ENCODE measurements around the gene NKIRAS1.

Gene NKIRAS1

GRCh38 chr3:23916886-23917678, at the start of gene NKIRAS1, which contains the start of gene RPL15:
NKIRAS1 (minus strand) TSS chr3:23916990; CDS start chr3:23910904, 6,086 bp downstream.
RPL15 (plus strand) TSS chr3:23917132; CDS start chr3:23917860, 728 bp downstream.
- Histone ChIP-seq H3K36me3 (peaks cover 41 to 45% (median 44%) of the 10 kb centered on the region in 11 experiments), H3K4me1 (peaks cover 28 to 56% (median 50%) of the 10 kb centered on the region in 10 experiments), H4K20me1 (peaks cover 38 to 61% (median 54%) of the 10 kb centered on the region in 11 experiments), H3K27ac (peak within 1 kb of the TSS; percentile 90 to 100 (median 97)), H3K27me3 (peaks cover 0 to 23% (median 20%) of the 10 kb centered on the region in 11 experiments; a peak in 17 of 22 replicates), H3K9ac (peak within 1 kb of the TSS; percentile 90 to 99 (median 97)), H3K9me3 (replicated peaks in 1 of 11) (no peaks in the 10 kb centered on the region), H3K4me2 (peak within 1 kb of the TSS; percentile 88 to 98 (median 94)), H3K4me3 (peak within 1 kb of the TSS; percentile 76 to 95 (median 84))
- TF ChIP-seq Cebpa-rat (IDR thresholded peaks at IDR 0.05), result no peak

DNA sequence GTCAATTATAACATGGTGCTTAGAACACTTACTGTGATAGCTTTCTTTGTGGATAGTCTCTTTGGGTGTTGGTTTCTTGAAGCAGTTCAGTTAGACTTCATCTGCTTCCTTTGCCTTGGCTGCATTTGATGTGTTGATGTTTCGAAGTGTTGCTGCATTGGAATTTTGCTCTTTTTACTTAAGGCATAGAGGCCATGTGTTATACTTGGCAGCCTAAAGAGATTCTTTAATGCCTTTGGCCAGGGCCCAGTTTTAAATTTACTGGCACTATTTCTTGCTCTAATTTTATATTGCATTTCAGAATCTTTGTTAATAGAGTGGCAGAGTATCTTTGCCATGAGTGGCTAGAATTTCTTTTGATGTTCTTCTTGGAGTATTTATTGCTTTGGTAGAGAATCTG, 49.5 kb upstream of the NKIRAS1 start:
- H3K4me2 ChIP-seq, result no peak overlapping the region
- peaks cover 0 to 16% (median 0%) of the 10 kb centered on the region in 11 experiments; a peak in 2 of 22 replicates for H4K20me1 ChIP-seq
- H3K27me3 ChIP-seq, result no peaks in the 10 kb centered on the region
- no peak overlapping the region for H3K4me3 ChIP-seq
- peaks cover 6 to 78% (median 63%) of the 10 kb centered on the region in 11 experiments; a peak in 19 of 22 replicates for H3K36me3 ChIP-seq
- no peak overlapping the region for H3K27ac ChIP-seq
- no peak overlapping the region for H3K9ac ChIP-seq
- H3K4me1 ChIP-seq, result no peaks in the 10 kb centered on the region
- no peaks in the 10 kb centered on the region for H3K9me3 ChIP-seq (replicated peaks in 1 of 11)
- no peak for TF ChIP-seq Cebpa-rat (IDR thresholded peaks at IDR 0.05)

DNA sequence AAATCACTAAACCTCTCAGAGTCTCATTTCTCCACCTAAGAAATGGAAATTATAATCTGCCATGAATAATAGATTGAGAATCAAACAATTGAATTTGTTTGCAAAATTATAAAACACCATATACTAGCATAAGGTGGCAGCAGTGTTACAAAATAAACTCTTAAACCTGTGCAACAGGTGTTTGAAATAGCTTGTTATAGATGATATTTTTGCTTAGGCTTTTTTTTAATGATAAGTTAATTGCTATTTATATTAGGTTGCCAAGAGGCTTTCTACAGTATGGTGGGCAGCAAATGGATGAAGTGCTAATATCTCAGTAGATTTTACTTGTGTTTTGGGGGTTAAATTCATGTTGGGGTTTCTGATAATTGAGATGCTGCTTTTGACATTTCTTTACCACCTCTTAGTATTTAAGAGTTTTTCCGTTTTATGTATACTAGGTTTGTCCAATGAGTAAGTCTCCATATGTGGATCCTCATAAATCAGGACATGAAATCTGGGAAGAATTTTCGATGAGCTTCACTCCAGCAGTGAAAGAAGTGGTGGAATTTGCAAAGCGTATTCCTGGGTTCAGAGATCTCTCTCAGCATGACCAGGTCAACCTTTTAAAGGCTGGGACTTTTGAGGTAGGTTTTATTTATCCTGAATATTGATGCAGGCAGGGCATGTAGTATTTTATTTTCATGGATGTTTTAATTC, 47.9 kb upstream of the NKIRAS1 start:
- H3K4me2 ChIP-seq, result no peak overlapping the region
- H3K9ac ChIP-seq, result no peak overlapping the region
- H3K4me1 ChIP-seq, result no peaks in the 10 kb centered on the region
- peaks cover 8 to 87% (median 65%) of the 10 kb centered on the region in 11 experiments; a peak in 19 of 22 replicates for H3K36me3 ChIP-seq
- H3K27me3 ChIP-seq, result no peaks in the 10 kb centered on the region
- TF ChIP-seq Cebpa-rat (IDR thresholded peaks at IDR 0.05), result no peak
- H4K20me1 ChIP-seq, result peaks cover 0 to 20% (median 0%) of the 10 kb centered on the region in 11 experiments; a peak in 2 of 22 replicates
- H3K9me3 ChIP-seq (replicated peaks in 1 of 11), result no peaks in the 10 kb centered on the region
- no peak overlapping the region for H3K27ac ChIP-seq
- no peak overlapping the region for H3K4me3 ChIP-seq

GRCh38 chr3:23961913-23962312, 45.1 kb upstream of the NKIRAS1 start:
- no peak overlapping the region for H3K9ac ChIP-seq
- H3K27ac ChIP-seq, result no peak overlapping the region
- no peaks in the 10 kb centered on the region for H3K9me3 ChIP-seq (replicated peaks in 1 of 11)
- no peaks in the 10 kb centered on the region for H3K27me3 ChIP-seq
- no peaks in the 10 kb centered on the region for H3K4me1 ChIP-seq
- no peak overlapping the region for H3K4me3 ChIP-seq
- no peak overlapping the region for H3K4me2 ChIP-seq
- TF ChIP-seq Cebpa-rat (IDR thresholded peaks at IDR 0.05), result no peak
- H4K20me1 ChIP-seq, result peaks cover 0 to 39% (median 0%) of the 10 kb centered on the region in 11 experiments; a peak in 4 of 22 replicates
- H3K36me3 ChIP-seq, result peaks cover 8 to 72% (median 46%) of the 10 kb centered on the region in 11 experiments; a peak in 18 of 22 replicates

DNA sequence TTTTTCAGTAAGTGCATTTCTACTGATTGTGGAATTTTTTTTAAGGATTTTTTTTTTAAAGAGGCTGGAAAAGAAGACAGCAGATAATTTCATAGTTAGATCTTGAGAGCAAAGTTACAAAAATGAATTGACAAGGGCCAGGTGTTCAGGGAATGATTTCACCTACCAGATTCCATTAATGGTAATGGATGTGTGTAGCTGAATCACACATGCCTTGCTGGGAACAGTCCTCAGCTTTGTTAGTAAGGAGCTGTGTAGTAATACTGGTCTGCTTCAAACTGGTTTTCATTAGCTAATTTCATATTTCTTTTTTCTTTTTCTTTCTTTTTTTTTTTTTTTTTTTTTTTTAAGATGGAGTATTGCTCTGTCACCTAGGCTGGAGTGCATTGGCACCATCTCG, 44.3 kb upstream of the NKIRAS1 start:
- no peak for TF ChIP-seq Cebpa-rat (IDR thresholded peaks at IDR 0.05)
- Histone ChIP-seq H3K36me3 (peaks cover 8 to 64% (median 39%) of the 10 kb centered on the region in 11 experiments; a peak in 18 of 22 replicates), H3K9ac (no peak overlapping the region), H4K20me1 (peaks cover 0 to 44% (median 0%) of the 10 kb centered on the region in 11 experiments; a peak in 5 of 22 replicates), H3K9me3 (replicated peaks in 1 of 11) (no peaks in the 10 kb centered on the region), H3K27ac (no peak overlapping the region), H3K4me3 (no peak overlapping the region), H3K4me1 (no peaks in the 10 kb centered on the region), H3K4me2 (no peak overlapping the region), H3K27me3 (no peaks in the 10 kb centered on the region)

GRCh38 chr3:23960649-23961048, 43.9 kb upstream of the NKIRAS1 start:
- no peak overlapping the region for H3K27ac ChIP-seq
- no peak overlapping the region for H3K9ac ChIP-seq
- H3K4me1 ChIP-seq, result no peaks in the 10 kb centered on the region
- TF ChIP-seq Cebpa-rat (IDR thresholded peaks at IDR 0.05), result no peak
- H3K4me2 ChIP-seq, result no peak overlapping the region
- no peak overlapping the region for H3K4me3 ChIP-seq
- no peaks in the 10 kb centered on the region for H3K9me3 ChIP-seq (replicated peaks in 1 of 11)
- H3K27me3 ChIP-seq, result no peaks in the 10 kb centered on the region
- H4K20me1 ChIP-seq, result peaks cover 0 to 44% (median 0%) of the 10 kb centered on the region in 11 experiments; a peak in 5 of 22 replicates
- H3K36me3 ChIP-seq, result peaks cover 8 to 60% (median 35%) of the 10 kb centered on the region in 11 experiments; a peak in 18 of 22 replicates

- no peak overlapping the region for H3K9ac ChIP-seq
- H3K4me1 ChIP-seq, result no peaks in the 10 kb centered on the region
- no peak for TF ChIP-seq Cebpa-rat (IDR thresholded peaks at IDR 0.05)
- H3K4me2 ChIP-seq, result no peak overlapping the region
- H3K4me3 ChIP-seq, result no peak overlapping the region
- no peaks in the 10 kb centered on the region for H3K9me3 ChIP-seq (replicated peaks in 1 of 11)
- peaks cover 8 to 55% (median 27%) of the 10 kb centered on the region in 11 experiments; a peak in 18 of 22 replicates for H3K36me3 ChIP-seq
- H3K27me3 ChIP-seq, result peaks cover 0 to 8% (median 3%) of the 10 kb centered on the region in 11 experiments; a peak in 7 of 22 replicates
- H3K27ac ChIP-seq, result no peak overlapping the region
- peaks cover 0 to 55% (median 9%) of the 10 kb centered on the region in 11 experiments; a peak in 13 of 22 replicates for H4K20me1 ChIP-seq
These were observed 42.5 kb upstream of the NKIRAS1 start for GRCh38 chr3:23959135-23959900.

DNA sequence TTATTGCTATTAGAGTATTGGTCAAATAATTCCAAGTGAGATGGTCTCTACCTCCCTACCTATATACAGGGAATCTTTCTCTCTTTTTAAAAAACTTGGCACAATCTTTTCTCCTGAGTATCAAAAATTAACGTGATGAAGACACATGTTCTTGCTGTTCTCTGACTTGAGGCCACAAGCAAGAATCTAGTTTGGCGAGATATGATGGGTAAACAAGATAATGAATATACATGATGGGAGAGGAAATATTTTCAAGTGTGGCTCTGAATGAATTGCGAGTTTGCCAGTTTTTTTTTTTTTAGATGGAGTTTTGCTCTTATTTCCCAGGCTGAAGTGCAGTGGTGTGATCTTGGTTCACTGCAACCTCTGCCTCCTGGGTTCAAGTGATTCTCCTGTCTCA, 39.9 kb upstream of the NKIRAS1 start:
- H3K27me3 ChIP-seq, result peaks cover 0 to 22% (median 15%) of the 10 kb centered on the region in 11 experiments; a peak in 16 of 22 replicates
- H3K9ac ChIP-seq, result no peak overlapping the region
- H3K9me3 ChIP-seq (replicated peaks in 1 of 11), result no peaks in the 10 kb centered on the region
- peaks cover 3 to 30% (median 8%) of the 10 kb centered on the region in 11 experiments; a peak in 14 of 22 replicates for H3K36me3 ChIP-seq
- peaks cover 7 to 25% (median 21%) of the 10 kb centered on the region in 10 experiments; a peak in 19 of 20 replicates for H3K4me1 ChIP-seq
- H3K4me3 ChIP-seq, result no peak overlapping the region
- no peak overlapping the region for H3K27ac ChIP-seq
- no peak overlapping the region for H3K4me2 ChIP-seq
- no peak for TF ChIP-seq Cebpa-rat (IDR thresholded peaks at IDR 0.05)
- peaks cover 0 to 74% (median 35%) of the 10 kb centered on the region in 11 experiments; a peak in 16 of 22 replicates for H4K20me1 ChIP-seq
